NOMO-1 treated with DMSO at 0.1 percent for 48 hours (cell line): ENCODE results near the gene TMOD4.

Experiments
- DNase-seq: peaks from one replicate; lab custom pipeline; 2025; ENCODE audit not compliant: unreplicated experiment; lab: John Stamatoyannopoulos, UW

TMOD4 gene

DNA sequence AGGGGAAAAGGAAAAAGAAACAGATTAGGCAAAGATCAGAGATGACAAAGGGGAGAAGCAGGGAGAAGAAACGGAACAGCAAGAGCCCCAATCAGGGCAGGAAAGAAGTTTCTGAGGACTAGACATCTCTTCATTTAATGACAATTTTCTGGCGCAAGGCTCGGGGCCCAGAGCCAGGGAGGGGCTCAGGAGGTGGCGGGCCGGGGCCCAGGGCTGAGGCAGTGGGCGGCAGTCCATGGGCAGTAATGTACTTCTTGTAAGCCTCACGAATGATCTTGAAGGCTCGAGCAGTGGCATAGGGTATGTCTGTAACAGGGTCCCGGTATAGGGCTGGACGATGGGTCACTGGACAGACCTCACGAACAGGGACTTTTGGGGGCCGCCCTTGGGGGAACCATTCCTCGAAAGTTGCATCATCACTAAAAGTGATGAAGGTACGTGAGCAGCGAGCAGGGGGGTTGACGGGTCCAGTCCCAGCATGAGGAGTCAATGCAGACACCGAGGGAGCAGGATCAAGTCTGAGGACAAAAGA, 799 bp upstream of the TMOD4 start:
- DNase-seq, result no peak

DNA sequence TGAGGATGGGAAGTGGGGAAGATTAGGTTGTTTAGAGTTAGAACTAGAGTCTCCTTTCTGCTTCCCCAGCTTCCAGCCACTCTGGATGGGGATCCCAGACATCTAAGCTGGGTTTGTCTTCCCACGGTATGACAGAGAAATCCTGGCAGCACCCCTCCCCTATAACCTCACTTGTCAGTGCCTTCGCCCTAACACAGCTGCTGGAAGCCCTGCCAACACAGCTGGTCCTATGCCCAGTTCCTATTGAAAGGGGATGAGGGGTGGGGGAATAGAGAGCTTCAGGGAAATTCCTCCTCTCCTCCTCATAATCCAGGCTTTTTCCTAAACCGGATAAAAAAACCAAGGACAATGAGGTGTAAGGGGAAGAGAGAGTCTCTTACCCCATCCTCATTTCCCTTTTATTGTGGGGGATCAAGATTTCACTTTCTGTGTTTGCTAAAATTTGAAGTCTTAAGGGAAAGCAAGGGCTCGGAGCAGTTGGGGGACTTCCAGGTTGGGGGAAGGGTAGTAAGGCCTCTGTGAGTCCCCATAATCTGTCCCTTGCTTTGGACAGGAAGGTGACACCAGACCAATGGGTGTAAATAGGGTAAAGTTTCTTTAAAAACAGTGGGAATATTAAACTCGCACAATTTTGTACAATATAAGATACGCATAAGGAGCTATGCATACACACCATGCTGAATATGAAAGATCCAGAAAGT, 590 bp downstream of the TMOD4 start:
- DNase-seq, result no peak

DNA sequence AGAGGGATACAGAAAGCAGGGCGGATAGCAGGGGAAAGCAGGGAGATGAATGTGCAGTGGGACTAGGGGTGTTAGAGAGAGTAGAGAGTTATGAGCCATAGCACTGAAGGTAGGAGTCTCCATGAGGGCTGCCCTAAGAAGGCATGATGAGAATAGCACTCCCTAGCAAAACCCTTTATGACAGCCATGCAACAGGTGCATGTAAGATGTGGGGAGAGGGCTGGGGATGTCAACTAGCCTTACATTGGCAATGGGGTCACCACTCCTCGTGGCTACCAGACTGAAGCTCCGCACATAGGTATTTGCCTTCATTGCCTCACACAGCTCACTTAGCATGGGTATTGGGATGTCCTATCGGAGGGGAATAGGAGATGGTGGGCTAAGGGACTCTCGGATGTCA, 4.6 kb downstream of the TMOD4 start:
- DNase-seq, result no peak

DNA sequence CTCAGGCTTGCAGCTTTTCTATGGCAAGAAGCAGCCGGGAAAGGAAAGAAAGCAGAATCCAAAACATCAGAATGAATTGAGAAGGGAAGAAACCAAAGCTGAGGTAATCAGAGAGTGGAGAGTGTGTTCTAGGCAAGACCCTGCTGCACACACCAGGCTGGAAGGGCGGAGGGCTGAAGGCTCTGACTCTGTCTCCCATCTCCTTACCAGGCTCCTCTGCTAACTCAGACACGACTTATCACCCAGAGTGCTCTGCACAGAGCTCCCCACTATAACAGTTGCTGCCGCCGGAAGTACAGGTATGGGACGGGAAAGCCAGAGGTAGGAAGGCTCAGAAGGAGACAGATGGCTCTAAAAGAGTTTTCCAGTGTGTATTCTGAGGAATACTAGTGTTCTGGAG, 8.7 kb downstream of the TMOD4 start:
- no peak for DNase-seq

DNA sequence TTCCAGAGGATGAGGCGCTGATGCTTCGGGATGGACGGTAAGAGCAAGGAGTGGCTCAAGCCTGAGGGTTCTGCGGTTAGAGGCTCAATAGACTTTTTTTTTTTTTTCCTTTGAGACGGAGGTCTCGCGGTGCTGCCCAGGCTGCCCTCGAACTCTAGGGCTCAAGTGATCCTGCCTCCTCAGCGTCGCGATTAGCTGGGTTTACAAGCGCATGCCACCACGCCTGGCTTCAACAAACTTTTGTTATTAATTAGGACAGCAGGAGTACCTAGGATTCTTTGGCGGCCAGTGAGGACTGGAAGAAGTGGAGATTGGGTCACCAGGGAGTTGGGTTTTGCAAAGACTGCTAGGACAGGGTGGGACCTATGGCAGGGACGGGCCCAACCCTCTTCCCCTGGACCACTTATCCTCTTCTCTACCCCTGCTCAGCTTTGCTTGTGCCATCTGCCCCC, 9.2 kb downstream of the TMOD4 start:
- DNase-seq, result peak; percentile 33

DNA sequence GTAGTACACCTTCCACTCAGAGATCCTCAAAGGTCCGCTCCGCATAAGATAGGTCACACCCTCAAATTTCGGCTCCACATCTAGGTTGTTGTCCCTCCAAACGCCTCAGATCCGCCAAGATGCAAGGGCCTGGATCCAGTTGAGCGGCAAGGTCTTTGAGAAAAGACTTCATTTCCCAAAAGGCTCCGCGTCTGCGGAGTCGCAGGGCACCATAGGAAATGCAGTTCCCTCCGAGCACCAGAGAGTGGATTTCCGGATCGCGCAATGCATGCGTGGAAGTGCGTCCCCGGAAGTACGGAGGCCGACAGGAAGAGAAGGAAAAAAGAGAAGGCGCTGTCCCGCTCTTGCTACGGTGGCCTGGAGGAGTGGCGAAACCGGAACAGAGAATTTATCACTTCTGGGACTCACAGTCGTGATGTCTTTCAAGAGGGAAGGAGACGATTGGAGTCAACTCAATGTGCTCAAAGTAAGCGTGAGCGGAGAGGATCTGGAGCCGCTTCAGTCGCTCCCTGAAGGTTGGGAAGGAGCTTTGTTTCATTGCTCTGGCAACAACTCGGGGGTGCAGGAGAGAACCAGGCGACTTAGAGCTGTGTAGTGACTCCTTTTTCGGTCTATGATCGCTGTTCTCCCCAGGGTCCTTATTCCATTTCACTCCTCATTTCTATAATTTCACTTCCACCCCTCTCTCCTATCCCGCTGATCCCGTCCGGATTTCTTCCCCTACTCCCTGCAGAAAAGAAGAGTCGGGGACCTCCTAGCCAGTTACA, 9.9 kb downstream of the TMOD4 start, which contains the start of the genes LYSMD1 and SCNM1:
Gene LYSMD1 (minus strand): TSS at position 165 of the 767 bp plus-strand sequence. CDS start 644 bp downstream, outside the sequence.
Gene SCNM1 (plus strand): TSS at position 407 of the 767 bp plus-strand sequence. CDS start 9 bp downstream, at position 416.
- DNase-seq, result peak; percentile 99

DNA sequence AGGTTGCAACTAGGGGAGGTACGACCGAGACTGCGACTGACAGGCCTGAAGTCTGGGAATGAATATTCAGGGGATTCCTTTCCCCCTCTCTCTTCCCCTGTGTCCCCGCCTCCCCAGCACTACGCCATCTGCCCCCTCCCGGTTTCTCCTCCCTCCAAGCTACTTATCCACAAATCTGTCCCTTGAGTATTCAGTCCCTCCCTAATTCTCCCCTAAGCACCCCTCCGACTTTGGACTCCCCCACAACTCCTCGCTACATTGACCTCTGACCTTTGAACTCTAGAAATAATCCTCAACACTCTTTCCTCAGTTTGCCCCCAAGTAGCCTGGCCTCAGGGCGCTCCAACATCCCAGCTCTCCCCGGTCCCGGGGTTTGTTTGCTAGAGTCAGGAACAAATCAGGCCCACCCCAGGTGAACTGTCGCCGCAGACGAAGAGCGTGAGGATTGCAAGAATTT, 10.5 kb downstream of the TMOD4 start:
- no peak for DNase-seq

DNA sequence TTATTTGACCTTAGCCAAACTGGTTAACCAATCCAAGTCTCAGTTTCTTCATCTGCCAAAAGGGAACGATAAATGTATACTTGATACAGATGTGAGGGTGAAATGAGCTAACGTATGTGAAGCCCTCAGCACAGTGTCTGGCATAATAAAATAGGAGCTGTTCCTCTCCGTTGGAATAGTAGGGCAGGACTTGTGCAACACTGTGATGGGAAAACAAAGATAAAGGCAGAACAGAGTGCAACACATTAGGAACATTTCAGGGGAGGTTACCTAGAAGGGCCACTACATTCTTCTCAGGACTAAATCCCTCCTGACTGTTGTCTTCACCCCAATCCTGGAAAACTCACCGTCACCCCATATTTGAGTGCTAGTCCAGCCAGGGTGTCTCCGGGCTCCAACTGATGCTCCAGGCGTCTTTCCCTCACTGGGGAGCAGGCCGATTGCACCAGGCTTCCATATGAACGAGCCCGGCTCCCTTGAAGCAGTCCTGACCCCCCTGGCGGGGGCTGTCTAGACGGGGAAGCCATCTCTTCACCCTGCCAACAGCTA, 11.0 kb downstream of the TMOD4 start:
- no peak for DNase-seq

DNA sequence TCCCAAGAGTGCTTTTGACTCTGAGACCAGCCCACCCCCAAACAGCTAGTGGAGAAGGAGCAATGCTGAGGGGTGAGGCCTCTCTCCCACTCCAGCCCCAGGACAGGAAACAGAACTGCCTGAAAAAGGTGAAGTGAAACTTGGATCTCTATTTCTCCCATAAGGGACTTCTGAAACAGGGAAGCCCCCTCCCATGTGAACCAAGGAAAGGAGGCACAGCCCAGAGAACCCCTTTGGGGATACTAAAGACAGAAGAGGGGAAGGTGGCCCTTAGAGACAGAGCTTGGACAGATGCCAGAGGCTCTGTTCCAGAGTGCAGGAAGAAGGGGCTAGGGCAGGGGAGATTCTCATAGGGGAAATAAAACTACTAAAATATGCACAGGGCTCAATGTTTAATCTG, 16.4 kb downstream of the TMOD4 start:
- no peak for DNase-seq

DNA sequence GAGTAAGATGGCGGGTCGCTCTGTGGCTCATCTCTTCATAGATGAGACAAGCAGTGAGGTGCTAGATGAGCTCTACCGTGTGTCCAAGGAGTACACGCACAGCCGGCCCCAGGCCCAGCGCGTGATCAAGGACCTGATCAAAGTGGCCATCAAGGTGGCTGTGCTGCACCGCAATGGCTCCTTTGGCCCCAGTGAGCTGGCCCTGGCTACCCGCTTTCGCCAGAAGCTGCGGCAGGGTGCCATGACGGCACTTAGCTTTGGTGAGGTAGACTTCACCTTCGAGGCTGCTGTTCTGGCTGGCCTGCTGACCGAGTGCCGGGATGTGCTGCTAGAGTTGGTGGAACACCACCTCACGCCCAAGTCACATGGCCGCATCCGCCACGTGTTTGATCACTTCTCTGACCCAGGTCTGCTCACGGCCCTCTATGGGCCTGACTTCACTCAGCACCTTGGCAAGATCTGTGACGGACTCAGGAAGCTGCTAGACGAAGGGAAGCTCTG, 17.0 kb downstream of the TMOD4 start:
- peak; percentile 20 for DNase-seq

DNA sequence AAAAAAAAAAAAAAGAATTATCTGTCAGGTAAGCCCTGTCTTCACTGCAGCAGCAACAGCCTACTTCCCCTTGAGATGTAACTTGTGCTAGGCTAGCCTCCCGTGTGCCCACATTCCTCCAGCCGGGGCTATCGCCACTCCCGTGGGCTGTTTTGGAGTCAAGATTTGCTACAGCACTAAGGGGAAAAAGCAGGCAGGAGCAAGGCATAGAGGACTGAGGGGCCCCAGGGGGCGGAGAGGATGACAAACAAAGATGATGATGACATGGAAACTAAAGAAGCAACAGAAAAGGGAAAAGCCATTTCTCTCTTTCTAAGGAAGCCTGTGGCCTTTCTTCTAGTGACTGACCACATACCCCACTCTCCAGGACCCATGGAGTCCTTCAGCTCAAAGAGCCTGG, 17.5 kb downstream of the TMOD4 start:
- DNase-seq, result peak; percentile 12

DNA sequence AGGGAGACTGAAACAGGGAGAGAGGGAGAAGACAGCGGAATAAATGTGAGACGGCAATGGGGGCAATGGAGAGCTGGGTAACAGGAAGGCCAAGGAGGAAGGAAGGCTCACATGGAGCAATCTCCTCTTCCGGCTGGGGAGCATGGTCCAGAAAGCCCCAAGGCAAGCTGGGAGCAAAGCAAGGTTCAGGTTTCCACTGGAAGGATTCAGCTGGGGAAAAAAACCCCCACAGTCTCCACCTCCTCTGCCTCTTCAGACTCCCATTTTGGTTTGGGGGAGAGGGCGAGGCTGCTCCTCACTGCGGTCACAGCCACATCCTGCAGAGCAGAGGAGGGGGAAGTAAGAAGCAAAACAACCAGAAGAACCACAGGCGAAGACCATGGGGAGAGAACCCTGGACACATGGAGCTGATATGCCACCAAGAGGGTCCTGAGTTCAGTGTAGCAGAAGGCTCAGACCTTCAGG, 18.7 kb downstream of the TMOD4 start:
- peak; percentile 78 for DNase-seq

DNA sequence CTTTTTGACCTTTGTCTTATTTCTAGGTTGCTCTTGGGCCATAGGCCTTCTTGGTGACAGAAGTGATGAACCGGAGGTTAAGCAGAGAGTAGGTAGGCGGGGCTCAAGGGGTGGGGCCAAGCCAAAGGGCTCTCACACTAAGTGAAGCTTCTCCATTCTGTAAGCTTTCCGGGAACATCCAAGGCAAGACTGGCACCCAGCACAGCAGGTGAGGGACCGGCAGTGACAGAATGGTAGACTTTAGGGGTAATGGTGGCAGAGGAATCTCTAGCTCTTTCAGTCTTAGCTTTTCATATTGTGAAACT, 19.3 kb downstream of the TMOD4 start, which contains the start of gene TNFAIP8L2:
Gene TNFAIP8L2 (plus strand): TSS at position 135 of the 305 bp plus-strand sequence. CDS start 2,049 bp downstream, outside the sequence.
- peak; percentile 78 for DNase-seq

DNA sequence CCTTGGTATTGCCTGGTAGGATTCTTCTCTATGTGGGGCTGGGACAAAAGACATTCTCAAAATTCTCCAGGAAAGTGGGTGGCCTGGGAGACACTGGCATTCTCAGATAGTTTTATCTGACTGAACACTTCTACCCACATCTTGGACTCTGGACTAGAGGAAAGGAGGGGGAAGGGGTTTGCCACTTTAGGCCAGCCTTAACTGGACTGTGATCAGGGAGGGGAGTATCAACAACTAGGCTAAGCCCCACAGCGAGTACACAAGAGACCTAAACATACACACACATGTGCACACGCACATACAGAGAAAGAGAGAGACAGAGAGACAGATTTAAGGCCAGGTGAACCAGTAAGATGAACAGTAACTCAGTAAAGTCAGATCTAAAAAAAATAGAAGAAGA, 28.1 kb downstream of the TMOD4 start:
- DNase-seq, result no peak

DNA sequence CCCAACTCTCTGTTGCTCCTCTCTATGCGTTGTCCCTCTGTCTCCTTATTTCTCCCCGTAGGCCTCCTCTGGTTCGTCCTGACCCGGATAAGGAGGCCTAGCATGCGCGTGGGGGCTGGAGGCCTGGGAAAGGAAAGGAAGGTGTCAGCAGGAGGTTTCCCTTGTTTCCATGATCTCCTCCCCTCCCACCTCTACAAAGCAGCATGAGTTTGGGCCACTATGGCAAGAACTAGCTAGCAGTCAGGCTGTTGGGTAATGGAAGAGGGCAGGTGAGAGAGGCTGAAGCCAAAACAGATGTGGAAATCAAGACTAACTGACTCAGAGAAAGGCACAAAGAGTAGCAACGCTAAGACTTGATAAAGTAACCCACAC, 28.7 kb downstream of the TMOD4 start:
- no peak for DNase-seq

DNA sequence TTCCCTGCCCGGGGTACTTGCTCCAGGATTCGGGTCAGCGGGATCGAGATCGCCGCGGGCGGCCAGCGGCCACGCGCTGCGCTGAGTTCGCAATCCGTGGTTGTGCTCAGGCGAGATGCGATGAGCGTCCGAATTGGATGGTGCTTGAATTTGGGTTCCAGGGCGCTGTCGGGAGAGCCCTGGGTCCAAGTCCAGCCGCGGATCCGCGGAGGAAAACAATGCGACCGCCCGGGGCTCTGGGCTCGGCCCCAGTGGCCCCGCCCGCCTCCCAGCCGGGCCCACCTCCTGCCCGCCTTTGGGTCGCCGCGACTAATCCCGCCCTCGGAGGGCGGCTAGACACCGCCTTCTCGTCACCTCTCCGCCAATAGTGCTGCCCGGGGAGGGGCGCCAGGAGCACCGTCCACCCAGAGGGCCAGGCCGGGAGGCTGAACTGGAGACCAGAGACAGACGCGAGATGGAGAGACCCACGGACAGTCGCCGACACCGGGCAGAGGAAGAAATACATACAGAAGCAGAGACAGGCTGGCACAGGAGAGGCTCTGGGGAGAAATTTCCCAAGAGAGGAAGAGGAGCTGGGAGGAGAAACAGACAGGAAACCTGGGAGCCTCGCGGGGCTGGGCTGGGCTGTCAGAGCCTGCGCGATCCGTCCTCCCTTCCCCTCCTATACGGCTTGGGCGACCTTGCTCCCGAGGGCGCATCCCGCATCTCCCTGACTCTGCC, 29.2 kb downstream of the TMOD4 start, which contains the start of gene SEMA6C:
Gene SEMA6C (minus strand): TSS at position 220 of the 720 bp plus-strand sequence. CDS start 4,010 bp downstream, outside the sequence.
- DNase-seq, result peak; percentile 86

DNA sequence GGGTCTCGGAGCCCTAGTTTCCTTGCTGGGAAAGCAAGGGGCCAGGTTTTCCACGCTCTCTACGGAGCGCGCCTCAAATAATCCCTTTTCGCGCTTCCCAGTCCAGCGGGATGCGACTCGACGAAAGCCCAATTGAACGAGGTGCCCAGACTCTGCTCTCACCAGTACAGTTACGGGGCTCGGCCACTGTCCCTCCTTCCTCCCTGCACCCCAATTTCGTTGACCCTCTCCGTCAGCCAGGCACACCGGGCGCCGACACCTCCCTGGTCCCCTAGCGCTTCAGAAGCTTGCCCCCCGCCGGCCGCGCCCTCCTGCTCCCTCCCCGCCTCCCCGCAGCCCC, 29.7 kb downstream of the TMOD4 start:
- DNase-seq, result no peak

DNA sequence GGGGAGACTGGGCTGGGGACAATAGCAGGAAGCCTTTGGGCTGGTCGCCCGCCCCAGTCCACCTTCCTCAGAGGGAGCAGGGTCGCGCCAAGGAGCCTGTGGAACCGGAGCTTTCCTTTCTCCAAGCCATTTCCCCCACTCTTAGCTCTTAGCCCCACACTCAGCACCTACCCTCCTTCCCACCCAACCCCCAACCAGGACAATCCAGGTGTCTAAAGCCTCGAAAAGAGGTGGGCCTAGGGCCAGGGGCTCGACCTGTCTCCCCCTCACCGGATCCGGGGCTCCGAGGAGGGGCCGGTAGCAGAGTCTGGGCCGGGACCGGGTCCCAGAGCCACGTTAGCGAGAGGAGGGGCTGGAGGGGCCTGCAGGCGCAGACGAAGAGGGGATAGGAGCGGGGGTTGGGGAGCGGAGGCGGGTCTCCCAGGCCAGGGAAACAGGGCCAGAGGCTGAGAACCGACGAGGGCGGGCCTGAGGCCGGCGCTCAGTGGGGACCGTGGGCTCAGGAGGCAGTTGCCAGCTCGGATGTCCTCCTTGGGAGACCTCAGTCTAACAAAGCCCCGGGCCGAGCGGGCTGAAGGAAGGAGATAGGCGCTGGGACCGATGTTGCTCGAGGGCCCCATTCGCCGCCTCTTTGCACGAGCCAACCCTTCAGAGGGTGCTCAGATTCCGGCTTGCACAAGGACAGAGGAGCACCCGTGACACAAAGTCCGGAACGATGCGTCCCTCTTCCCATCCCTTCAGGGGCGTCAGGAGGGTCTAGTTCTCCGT, 30.3 kb downstream of the TMOD4 start:
- DNase-seq, result no peak

DNA sequence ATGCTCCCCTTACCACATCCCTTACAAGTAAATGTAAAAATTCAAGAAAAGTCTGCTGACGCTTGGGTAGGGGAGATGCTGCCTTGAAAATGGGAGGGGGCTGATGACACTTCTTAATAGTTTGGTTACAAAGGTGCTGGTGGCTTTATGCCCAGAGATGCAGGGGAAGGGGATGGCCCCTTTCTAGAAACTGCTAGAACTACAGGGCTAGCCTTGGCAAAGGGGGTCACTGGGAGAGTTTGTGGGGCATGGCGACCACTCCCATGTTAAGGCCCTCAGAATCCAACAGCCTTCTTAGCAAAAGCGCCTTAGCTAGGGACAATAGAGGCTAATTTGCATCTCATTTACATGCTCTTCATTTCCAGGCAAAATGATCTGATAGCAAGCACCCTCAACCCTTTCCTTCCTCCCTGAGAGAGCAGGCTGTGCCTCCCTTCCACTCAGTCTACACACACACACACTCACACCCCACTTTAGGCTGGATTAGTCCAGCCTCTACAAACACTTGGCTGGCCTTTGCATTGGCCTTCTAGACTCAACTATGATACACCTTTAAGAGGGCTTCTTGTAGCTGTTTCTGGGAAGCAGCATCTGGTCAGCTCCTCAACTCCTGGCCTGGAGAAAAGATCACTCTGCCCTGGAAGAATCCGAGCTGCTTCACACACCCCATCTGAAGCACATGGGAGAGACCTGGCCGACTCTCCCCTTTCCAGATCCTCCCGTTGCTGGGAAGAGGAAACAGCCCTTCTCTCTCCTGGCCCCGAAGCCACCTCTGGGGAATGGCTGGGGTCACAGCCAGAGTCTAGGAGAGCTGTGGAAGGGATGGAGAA, 31.1 kb downstream of the TMOD4 start:
- no peak for DNase-seq
